Cardiac muscle cell (in vitro differentiated cells and primary cell): ENCODE results near the gene KRT34. TPM values are rescaled to one million over a fixed set of nuclear protein-coding genes. Genes with fewer than 3 reads are reported as not detected.

Experiments used
- DNase-seq, 2 donors: peaks; one replicate each; pipeline versions ENCODE4 v3.0.0 to v3.0.0-alpha.2; 2010 to 2017; ENCODE audit warnings: low read depth in 1 of 2, low spot score in 1 of 2
- H3K27ac ChIP-seq: fragments of 200-600 bp; sonication (generic); 2 replicates; pipeline ENCODE4 v1.5.1; 2016
- H3K27me3 ChIP-seq: fragments of 200-600 bp; sonication (generic); 2 replicates; pipeline ENCODE4 v1.6.0; 2016; ENCODE audit warnings: control low read depth
- H3K36me3 ChIP-seq: fragments of 200-600 bp; sonication (generic); 2 replicates; pipeline ENCODE4 v1.5.1; 2016; ENCODE audit warnings: control low read depth
- H3K4me1 ChIP-seq: fragments of 200-600 bp; sonication (generic); 2 replicates; pipeline ENCODE4 v1.8.1; 2017; ENCODE audit warnings: low read depth, mild to moderate bottlenecking, mixed run types
- H3K4me3 ChIP-seq: fragments of 200-600 bp; sonication (generic); 2 replicates; pipeline ENCODE4 v1.5.1; 2016; ENCODE audit warnings: mild to moderate bottlenecking
- H3K9me3 ChIP-seq: fragments of 200-600 bp; sonication (generic); 2 replicates; pipeline ENCODE4 v1.5.1; 2017; ENCODE audit warnings: low read depth, mild to moderate bottlenecking, control low read depth
- CTCF ChIP-seq: IDR thresholded peaks from 2 replicates; pipeline ENCODE4 v1.5.1; 2012; ENCODE audit warnings: low read depth, mild to moderate bottlenecking, low read length
- polyA plus RNA-seq: library from polyadenylated mRNA; unstranded; fragments of >200 nt; fragmentation: Nextera tagmentation; extraction: Ambion mirVana; gene quantifications from 2 replicates; pipeline ENCODE4 v1.2.1, GENCODE V29; 2016
- total RNA-seq: library from RNA; depleted of rRNA; stranded (reverse); fragments of >200 nt; gene quantifications from 2 replicates; pipeline ENCODE4 v1.2.3, GENCODE V29; 2016

The KRT34 gene
- total and polyA plus RNA-seq, 2 experiments from 2014 or later, result not detected

- no peak for TF ChIP-seq CTCF
- Histone ChIP-seq H3K9me3 (no peaks in the 10 kb centered on the region), H3K27me3 (peaks cover 31% of the 10 kb centered on the region), H3K4me3 (no peak overlapping the region), H3K4me1 (no peaks in the 10 kb centered on the region), H3K27ac (no peak overlapping the region), H3K36me3 (no peaks in the 10 kb centered on the region)
- DNase-seq, result no peak
Observed at GRCh38 chr17:41421116-41421515, 39.0 kb upstream of the KRT34 start.

- no peaks in the 10 kb centered on the region for H3K36me3 ChIP-seq
- no peak overlapping the region for H3K4me3 ChIP-seq
- DNase-seq, result no peak
- H3K4me1 ChIP-seq, result no peaks in the 10 kb centered on the region
- no peak for TF ChIP-seq CTCF
- no peaks in the 10 kb centered on the region for H3K9me3 ChIP-seq
- no peak overlapping the region for H3K27ac ChIP-seq
- peaks cover 31% of the 10 kb centered on the region for H3K27me3 ChIP-seq
Observed at GRCh38 chr17:41420134-41420533, 38.0 kb upstream of the KRT34 start.

DNA sequence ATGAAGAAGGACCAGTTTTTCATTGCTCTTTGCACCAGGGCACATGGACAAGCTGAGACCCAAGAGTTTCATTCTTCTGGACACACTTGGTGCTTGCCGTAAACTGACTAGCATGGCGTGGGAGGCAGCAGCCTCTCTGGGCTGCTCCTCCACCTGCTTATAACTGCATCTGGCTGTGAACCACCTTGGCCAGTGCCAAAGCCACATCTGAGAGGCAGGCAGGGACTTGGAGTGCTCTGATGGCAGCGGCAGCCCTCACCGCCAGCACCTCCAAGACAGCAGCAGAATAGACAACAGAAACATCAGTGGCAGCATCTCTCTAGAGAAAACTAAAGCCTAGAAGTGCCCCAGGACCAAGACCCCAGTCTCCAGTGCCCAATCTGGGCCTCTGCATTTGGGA, 37.6 kb upstream of the KRT34 start:
- TF ChIP-seq CTCF, result no peak
- no peaks in the 10 kb centered on the region for H3K36me3 ChIP-seq

DNA sequence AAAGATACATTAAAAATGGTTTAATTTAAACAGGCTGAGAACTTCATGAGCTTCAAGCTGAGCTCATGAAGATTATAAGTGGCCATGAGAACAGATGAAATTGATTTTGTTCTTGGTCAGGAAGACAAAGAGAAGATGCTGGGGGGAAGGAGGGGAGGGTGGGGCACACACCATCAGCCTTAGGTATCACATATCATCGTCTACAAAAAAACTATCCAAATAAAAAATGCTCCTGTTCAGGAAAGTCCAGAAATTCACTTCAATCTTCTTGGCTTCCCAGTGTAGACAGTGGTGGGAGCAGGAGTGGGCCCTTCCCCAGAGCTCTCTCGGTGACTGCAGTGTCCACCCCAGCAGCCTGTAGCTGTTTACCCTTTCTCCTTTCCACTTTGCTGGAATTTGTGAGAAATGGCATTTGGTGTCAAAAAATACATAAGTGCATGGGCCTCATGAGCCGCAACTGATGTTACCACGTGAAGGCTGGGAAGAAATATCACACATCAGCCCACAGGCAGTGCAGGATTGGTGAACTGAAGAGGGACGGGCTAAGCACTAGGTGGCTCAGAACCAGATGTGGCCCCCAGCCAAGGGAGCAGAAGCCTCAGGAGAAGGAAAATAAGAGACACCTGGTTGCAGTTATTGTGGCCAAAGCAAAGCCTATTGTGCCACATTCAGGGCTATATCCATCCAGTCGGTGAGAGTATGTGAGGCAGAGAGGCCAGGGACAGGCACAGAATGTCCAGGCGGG, 36.2 kb upstream of the KRT34 start:
- peaks cover 23% of the 10 kb centered on the region for H3K27me3 ChIP-seq
- H3K4me3 ChIP-seq, result no peak overlapping the region
- no peaks in the 10 kb centered on the region for H3K4me1 ChIP-seq
- no peaks in the 10 kb centered on the region for H3K9me3 ChIP-seq
- H3K36me3 ChIP-seq, result no peaks in the 10 kb centered on the region
- TF ChIP-seq CTCF, result no peak
- no peak overlapping the region for H3K27ac ChIP-seq
- no peak for DNase-seq

More for the DNA sequence above, 37.6 kb upstream of the KRT34 start:
- no peak for DNase-seq
- H3K27ac ChIP-seq, result no peak overlapping the region
- H3K27me3 ChIP-seq, result peaks cover 31% of the 10 kb centered on the region
- no peaks in the 10 kb centered on the region for H3K4me1 ChIP-seq
- no peak overlapping the region for H3K4me3 ChIP-seq
- no peaks in the 10 kb centered on the region for H3K9me3 ChIP-seq

- TF ChIP-seq CTCF, result peak; percentile 41
- no peak overlapping the region for H3K4me3 ChIP-seq
- peaks cover 21% of the 10 kb centered on the region for H3K27me3 ChIP-seq
- no peak overlapping the region for H3K27ac ChIP-seq
- H3K36me3 ChIP-seq, result no peaks in the 10 kb centered on the region
- H3K9me3 ChIP-seq, result no peaks in the 10 kb centered on the region
- DNase-seq, result peak in 1 of 2 donors; percentile 28
- no peaks in the 10 kb centered on the region for H3K4me1 ChIP-seq
Observed at GRCh38 chr17:41417576-41418015, 35.5 kb upstream of the KRT34 start.
